HepG2 (cell line): ENCODE data around the gene GSTA5. TPM values are rescaled to one million over a fixed set of nuclear protein-coding genes. Genes with fewer than 3 reads are reported as not detected.
A peak's percentile ranks its signal among the peaks of the same experiment; 100 is the strongest.

Experiments
- FOXA1 ChIP-seq, 2 experiments: fragments of 450-650 bp in 1 of 2; sonication (generic) in 1 of 2; formaldehyde crosslinking in 1 of 2; IDR thresholded peaks; 2 replicates each; pipeline versions ENCODE4 v1.4.0 to v1.6.1; 2016 to 2020; ENCODE audit warnings: missing genetic modification reagents in 1 of 2
- HES4 ChIP-seq: sonication (generic); formaldehyde crosslinking; IDR thresholded peaks from 2 replicates; pipeline ENCODE4 v1.9.0; 2021; ENCODE audit warnings: mild to moderate bottlenecking, missing genetic modification reagents, borderline replicate concordance
- KAT8 ChIP-seq: IDR thresholded peaks from 2 replicates; pipeline ENCODE4 v1.6.1; 2016; ENCODE audit warnings: missing genetic modification reagents, missing compliant biosample characterization
- KDM1A ChIP-seq: IDR thresholded peaks from 2 replicates; pipeline ENCODE4 v1.6.1; 2016; ENCODE audit warnings: missing compliant biosample characterization
- POGZ ChIP-seq: sonication (generic); formaldehyde crosslinking; IDR thresholded peaks from 2 replicates; pipeline ENCODE4 v1.4.0; 2020; ENCODE audit warnings: mild to moderate bottlenecking, missing genetic modification reagents
- SIN3B ChIP-seq: fragments of 150-350 bp; IDR thresholded peaks from 2 replicates; pipeline ENCODE4 v1.6.1; 2014; ENCODE audit warnings: low read length
- SMARCC2 ChIP-seq: fragments of 450-650 bp; IDR thresholded peaks from 2 replicates; pipeline ENCODE4 v1.6.1; 2017; ENCODE audit warnings: antibody characterized with exemption, mild to moderate bottlenecking
- ZNF251 ChIP-seq: sonication (generic); formaldehyde crosslinking; IDR thresholded peaks from 2 replicates; pipeline ENCODE4 v1.9.0; 2021; ENCODE audit warnings: mild to moderate bottlenecking, missing genetic modification reagents
- ZNF274 ChIP-seq: sonication (generic); formaldehyde crosslinking; IDR thresholded peaks from 2 replicates; pipeline ENCODE4 v1.5.1; 2020; ENCODE audit warnings: mild to moderate bottlenecking, missing genetic modification reagents
- ZNF33A ChIP-seq: sonication (generic); formaldehyde crosslinking; IDR thresholded peaks from 2 replicates; pipeline ENCODE4 v1.5.1; 2020; ENCODE audit warnings: missing genetic modification reagents, mild to moderate bottlenecking, moderate library complexity, borderline replicate concordance
- polyA plus RNA-seq, 8 experiments: library from polyadenylated mRNA; depleted of rRNA in 3 of 8; stranded (reverse) in 7 of 8; unstranded in 1 of 8; fragments of >200 nt; fragmentation: Illumina TruSeq in 4 of 8; extraction: Trizol in 4 of 8; gene quantifications; 2 replicates each; pipeline versions ENCODE4 v1.2.1 to v1.2.3, GENCODE V29; 2011 to 2016; ENCODE audit warnings: low read depth in 4 of 8, missing spikeins in 1 of 8, mixed read lengths in 1 of 8; ENCODE audit not compliant: insufficient read depth in 1 of 8
- total RNA-seq, 5 experiments: library from RNA; depleted of rRNA; stranded (reverse); fragments of >200 nt; fragmentation: Illumina TruSeq; extraction: Trizol; gene quantifications; 2 replicates each; pipeline ENCODE4 v1.2.3, GENCODE V29; 2016; ENCODE audit warnings: low read depth in 1 of 5
- TF ChIP-seq, protein P1 (sequence below): sonication (generic); IDR thresholded peaks from 2 replicates; pipeline ENCODE4 v1.6.1; 2016; ENCODE audit warnings: low read depth, borderline replicate concordance
- TF ChIP-seq, protein P2 (sequence below), 2 experiments: sonication (generic) in 1 of 2; formaldehyde crosslinking in 1 of 2; IDR thresholded peaks; 2 replicates each; pipeline versions ENCODE4 v1.4.0 to v1.6.1; 2016 to 2020; ENCODE audit warnings: borderline replicate concordance in 1 of 2, low read depth in 1 of 2, mild to moderate bottlenecking in 1 of 2, missing genetic modification reagents in 1 of 2
- TF ChIP-seq, protein P3 (sequence below): sonication (generic); formaldehyde crosslinking; IDR thresholded peaks from 2 replicates; pipeline ENCODE4 v1.5.1; 2020; ENCODE audit warnings: missing genetic modification reagents, mild to moderate bottlenecking, borderline replicate concordance
- TF ChIP-seq, protein P4 (sequence below): sonication (generic); formaldehyde crosslinking; IDR thresholded peaks from 2 replicates; pipeline ENCODE4 v1.4.0; 2020; ENCODE audit warnings: missing genetic modification reagents

The GSTA5 gene
- total and polyA plus RNA-seq, 2 of the 13 experiments (the other 11 are each of a cell fraction or from before 2014, with no cell fraction given), result not detected

DNA sequence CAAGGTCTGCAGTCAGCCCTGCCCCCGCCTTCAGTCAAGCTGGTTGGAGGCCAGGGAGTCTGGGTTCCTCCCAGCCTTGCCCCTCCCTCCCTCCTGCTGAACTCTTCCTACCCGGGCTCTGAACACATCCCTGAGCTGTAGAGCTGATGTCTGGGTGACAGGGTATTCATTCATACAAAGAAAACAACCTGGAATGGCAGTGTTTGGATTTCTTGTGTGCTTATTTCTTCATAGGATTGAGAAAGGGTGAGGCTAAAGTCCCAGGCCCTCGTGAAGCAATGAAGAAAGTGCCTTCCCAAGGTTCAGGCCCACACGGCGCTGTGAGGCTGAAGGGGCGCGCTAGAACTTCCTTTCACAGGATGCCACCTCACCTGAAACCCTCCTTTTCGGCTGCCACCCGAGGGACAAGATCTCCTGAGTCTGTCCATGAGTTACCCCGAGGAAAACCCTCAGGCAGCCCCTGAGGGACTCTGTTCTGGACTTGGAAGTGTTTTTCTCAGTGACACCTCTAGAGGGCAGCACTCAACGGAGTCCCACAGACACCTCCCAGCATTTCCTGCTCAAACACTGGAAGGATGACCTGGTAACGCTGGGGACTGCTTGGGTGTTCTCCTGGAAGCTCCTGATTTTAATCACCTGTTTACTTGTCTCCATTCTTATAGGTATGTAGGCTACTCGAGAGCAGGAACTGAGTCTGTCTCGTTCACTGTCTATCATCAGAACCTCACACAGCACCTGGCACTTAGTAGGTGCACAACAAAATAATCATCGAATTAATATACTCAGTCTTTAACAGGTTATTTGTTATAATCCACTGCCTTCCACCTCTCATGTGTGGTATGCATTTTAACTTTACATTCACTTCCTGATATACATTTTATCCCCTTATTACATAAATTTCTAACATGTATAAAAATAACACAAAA lies 25.2 kb downstream of the GSTA5 start (continued):
- TF ChIP-seq SIN3B (no peak), ZNF33A (CRISPR knock-in tag) (no peak), POGZ (CRISPR knock-in tag) (peak; percentile 74), SMARCC2 (no peak), ZNF274 (CRISPR knock-in tag) (no peak), FOXA1 (IDR thresholded peaks at IDR 0.05) (no peak; the same call in 1 of the 2 replicates), FOXA1 (CRISPR knock-in tag; IDR thresholded peaks at IDR 0.05) (peak; percentile 82), ZNF251 (CRISPR knock-in tag) (no peak), KDM1A (CRISPR knock-in tag) (0 out of 2 replicates have a peak, but pooled peaks have one; percentile 42), HES4 (CRISPR knock-in tag) (no peak), KAT8 (peak; percentile 59; the same call in 1 of the 2 replicates)
- TF ChIP-seq, protein P1, sequence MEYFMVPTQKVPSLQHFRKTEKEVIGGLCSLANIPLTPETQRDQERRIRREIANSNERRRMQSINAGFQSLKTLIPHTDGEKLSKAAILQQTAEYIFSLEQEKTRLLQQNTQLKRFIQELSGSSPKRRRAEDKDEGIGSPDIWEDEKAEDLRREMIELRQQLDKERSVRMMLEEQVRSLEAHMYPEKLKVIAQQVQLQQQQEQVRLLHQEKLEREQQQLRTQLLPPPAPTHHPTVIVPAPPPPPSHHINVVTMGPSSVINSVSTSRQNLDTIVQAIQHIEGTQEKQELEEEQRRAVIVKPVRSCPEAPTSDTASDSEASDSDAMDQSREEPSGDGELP, result no peak
- TF ChIP-seq, protein P2, sequence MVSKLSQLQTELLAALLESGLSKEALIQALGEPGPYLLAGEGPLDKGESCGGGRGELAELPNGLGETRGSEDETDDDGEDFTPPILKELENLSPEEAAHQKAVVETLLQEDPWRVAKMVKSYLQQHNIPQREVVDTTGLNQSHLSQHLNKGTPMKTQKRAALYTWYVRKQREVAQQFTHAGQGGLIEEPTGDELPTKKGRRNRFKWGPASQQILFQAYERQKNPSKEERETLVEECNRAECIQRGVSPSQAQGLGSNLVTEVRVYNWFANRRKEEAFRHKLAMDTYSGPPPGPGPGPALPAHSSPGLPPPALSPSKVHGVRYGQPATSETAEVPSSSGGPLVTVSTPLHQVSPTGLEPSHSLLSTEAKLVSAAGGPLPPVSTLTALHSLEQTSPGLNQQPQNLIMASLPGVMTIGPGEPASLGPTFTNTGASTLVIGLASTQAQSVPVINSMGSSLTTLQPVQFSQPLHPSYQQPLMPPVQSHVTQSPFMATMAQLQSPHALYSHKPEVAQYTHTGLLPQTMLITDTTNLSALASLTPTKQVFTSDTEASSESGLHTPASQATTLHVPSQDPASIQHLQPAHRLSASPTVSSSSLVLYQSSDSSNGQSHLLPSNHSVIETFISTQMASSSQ (IDR thresholded peaks at IDR 0.05; ENCODE audit: low read depth), result no peak
- TF ChIP-seq, protein P2 (CRISPR knock-in tag; IDR thresholded peaks at IDR 0.05; ENCODE audit: borderline replicate concordance), result 0 out of 2 replicates have a peak, but pooled peaks have one; percentile 39
- TF ChIP-seq, protein P3, sequence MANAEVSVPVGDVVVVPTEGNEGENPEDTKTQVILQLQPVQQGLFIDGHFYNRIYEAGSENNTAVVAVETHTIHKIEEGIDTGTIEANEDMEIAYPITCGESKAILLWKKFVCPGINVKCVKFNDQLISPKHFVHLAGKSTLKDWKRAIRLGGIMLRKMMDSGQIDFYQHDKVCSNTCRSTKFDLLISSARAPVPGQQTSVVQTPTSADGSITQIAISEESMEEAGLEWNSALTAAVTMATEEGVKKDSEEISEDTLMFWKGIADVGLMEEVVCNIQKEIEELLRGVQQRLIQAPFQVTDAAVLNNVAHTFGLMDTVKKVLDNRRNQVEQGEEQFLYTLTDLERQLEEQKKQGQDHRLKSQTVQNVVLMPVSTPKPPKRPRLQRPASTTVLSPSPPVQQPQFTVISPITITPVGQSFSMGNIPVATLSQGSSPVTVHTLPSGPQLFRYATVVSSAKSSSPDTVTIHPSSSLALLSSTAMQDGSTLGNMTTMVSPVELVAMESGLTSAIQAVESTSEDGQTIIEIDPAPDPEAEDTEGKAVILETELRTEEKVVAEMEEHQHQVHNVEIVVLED (CRISPR knock-in tag), result peak; percentile 21; the same call in 1 of the 2 replicates
- TF ChIP-seq, protein P4, sequence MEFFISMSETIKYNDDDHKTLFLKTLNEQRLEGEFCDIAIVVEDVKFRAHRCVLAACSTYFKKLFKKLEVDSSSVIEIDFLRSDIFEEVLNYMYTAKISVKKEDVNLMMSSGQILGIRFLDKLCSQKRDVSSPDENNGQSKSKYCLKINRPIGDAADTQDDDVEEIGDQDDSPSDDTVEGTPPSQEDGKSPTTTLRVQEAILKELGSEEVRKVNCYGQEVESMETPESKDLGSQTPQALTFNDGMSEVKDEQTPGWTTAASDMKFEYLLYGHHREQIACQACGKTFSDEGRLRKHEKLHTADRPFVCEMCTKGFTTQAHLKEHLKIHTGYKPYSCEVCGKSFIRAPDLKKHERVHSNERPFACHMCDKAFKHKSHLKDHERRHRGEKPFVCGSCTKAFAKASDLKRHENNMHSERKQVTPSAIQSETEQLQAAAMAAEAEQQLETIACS (CRISPR knock-in tag), result no peak
